ENCODE data around the gene KIRREL3. TPM values are rescaled to one million over a fixed set of nuclear protein-coding genes. Genes with fewer than 3 reads are reported as not detected.

The KIRREL3 gene
- total RNA-seq, 2 experiments from 2014 or later = not detected

DNA sequence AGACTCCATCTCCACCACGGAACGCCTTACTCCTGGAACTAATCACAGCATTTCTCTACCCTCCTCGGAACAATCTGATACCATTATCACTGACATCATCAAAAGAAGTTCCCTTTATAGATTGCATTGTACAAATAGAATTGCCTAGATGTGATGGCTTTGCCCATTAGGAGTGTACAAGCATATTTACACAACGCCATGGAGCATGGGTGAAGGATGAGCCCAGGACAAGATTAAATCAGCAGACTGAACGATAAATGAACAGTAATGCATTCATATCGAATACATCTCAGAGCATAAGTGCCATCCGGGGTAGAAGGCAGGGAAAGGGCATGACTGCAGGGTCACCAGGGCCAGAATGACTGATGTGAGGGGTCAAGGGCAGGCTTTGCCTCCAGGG lies 57.3 kb downstream of the KIRREL3 start:
- Histone ChIP-seq H3K4me1 (ENCODE audit: insufficient read depth, low read length) (no peaks in the 10 kb centered on the region), H3K36me3 (ENCODE audit: insufficient read depth, low read length) (no peaks in the 10 kb centered on the region), H3K9me3 (ENCODE audit: control insufficient read depth in 1 of 2, insufficient read depth in 1 of 2, low read length in 2 of 2) (no peaks in the 10 kb centered on the region), H3K27me3 (ENCODE audit: control insufficient read depth in 1 of 2, insufficient read depth in 2 of 2, low read length in 2 of 2) (no peaks in the 10 kb centered on the region), H3K4me3 (ENCODE audit: low read length) (no peak overlapping the region), H3K27ac (ENCODE audit: low read depth in 1 of 2, low read length in 2 of 2) (no peak overlapping the region)
- H3K27ac Mint-ChIP-seq = no peak overlapping the region
- H3K4me3 Mint-ChIP-seq = no peak overlapping the region
- no peaks in the 10 kb centered on the region for H3K9me3 Mint-ChIP-seq
- no peaks in the 10 kb centered on the region for H3K27me3 Mint-ChIP-seq
- ATAC-seq (ENCODE audit: poor library complexity) (no peak), DNase-seq (no peak)
- no peaks in the 10 kb centered on the region for H3K36me3 Mint-ChIP-seq (ENCODE audit: low read depth)
- intact Hi-C loops (cut with DNase I, micrococcal nuclease) = no loop called here
- TF ChIP-seq, protein P1, sequence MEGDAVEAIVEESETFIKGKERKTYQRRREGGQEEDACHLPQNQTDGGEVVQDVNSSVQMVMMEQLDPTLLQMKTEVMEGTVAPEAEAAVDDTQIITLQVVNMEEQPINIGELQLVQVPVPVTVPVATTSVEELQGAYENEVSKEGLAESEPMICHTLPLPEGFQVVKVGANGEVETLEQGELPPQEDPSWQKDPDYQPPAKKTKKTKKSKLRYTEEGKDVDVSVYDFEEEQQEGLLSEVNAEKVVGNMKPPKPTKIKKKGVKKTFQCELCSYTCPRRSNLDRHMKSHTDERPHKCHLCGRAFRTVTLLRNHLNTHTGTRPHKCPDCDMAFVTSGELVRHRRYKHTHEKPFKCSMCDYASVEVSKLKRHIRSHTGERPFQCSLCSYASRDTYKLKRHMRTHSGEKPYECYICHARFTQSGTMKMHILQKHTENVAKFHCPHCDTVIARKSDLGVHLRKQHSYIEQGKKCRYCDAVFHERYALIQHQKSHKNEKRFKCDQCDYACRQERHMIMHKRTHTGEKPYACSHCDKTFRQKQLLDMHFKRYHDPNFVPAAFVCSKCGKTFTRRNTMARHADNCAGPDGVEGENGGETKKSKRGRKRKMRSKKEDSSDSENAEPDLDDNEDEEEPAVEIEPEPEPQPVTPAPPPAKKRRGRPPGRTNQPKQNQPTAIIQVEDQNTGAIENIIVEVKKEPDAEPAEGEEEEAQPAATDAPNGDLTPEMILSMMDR (IDR thresholded peaks at IDR 0.05) = no peak
- POLR2A ChIA-PET = no interaction called here
- H3K4me1 Mint-ChIP-seq (ENCODE audit: low read depth) = no peaks in the 10 kb centered on the region
- CTCF ChIA-PET = no interaction called here

GRCh38 chr11:126942146-126942545 lies 58.4 kb downstream of the KIRREL3 start:
- CTCF ChIA-PET = no interaction called here
- DNase-seq = no peak
- Mint-ChIP-seq H3K4me3 (no peak overlapping the region), H3K9me3 (no peaks in the 10 kb centered on the region), H3K27ac (no peak overlapping the region), H3K4me1 (ENCODE audit: low read depth) (no peaks in the 10 kb centered on the region), H3K36me3 (ENCODE audit: low read depth) (no peaks in the 10 kb centered on the region), H3K27me3 (no peaks in the 10 kb centered on the region)
- H3K4me1 ChIP-seq (ENCODE audit: insufficient read depth, low read length) = no peaks in the 10 kb centered on the region
- intact Hi-C loops (cut with DNase I, micrococcal nuclease) = no loop called here
- POLR2A ChIA-PET = no interaction called here
- H3K27ac ChIP-seq (ENCODE audit: low read depth in 1 of 2, low read length in 2 of 2) = no peak overlapping the region
- H3K36me3 ChIP-seq (ENCODE audit: insufficient read depth, low read length) = no peaks in the 10 kb centered on the region
- no peak for ATAC-seq (ENCODE audit: poor library complexity)
- no peak overlapping the region for H3K4me3 ChIP-seq (ENCODE audit: low read length)
- TF ChIP-seq, protein P1 (IDR thresholded peaks at IDR 0.05) = no peak
- H3K9me3 ChIP-seq (ENCODE audit: control insufficient read depth in 1 of 2, insufficient read depth in 1 of 2, low read length in 2 of 2) = no peaks in the 10 kb centered on the region
- H3K27me3 ChIP-seq (ENCODE audit: control insufficient read depth in 1 of 2, insufficient read depth in 2 of 2, low read length in 2 of 2) = no peaks in the 10 kb centered on the region

- intact Hi-C loops (cut with DNase I, micrococcal nuclease) = no loop called here
- ChIA-PET POLR2A (no interaction called here), CTCF (no interaction called here)
- no peaks in the 10 kb centered on the region for H3K36me3 ChIP-seq (ENCODE audit: insufficient read depth, low read length)
- TF ChIP-seq, protein P1 (IDR thresholded peaks at IDR 0.05) = no peak
- no peak overlapping the region for H3K4me3 ChIP-seq (ENCODE audit: low read length)
- Mint-ChIP-seq H3K36me3 (ENCODE audit: low read depth) (no peaks in the 10 kb centered on the region), H3K27ac (no peak overlapping the region), H3K27me3 (no peaks in the 10 kb centered on the region), H3K4me1 (ENCODE audit: low read depth) (no peaks in the 10 kb centered on the region), H3K4me3 (no peak overlapping the region), H3K9me3 (no peaks in the 10 kb centered on the region)
- H3K27me3 ChIP-seq (ENCODE audit: control insufficient read depth in 1 of 2, insufficient read depth in 2 of 2, low read length in 2 of 2) = no peaks in the 10 kb centered on the region
- no peaks in the 10 kb centered on the region for H3K9me3 ChIP-seq (ENCODE audit: control insufficient read depth in 1 of 2, insufficient read depth in 1 of 2, low read length in 2 of 2)
- no peak for DNase-seq
- no peak for ATAC-seq (ENCODE audit: poor library complexity)
- no peaks in the 10 kb centered on the region for H3K4me1 ChIP-seq (ENCODE audit: insufficient read depth, low read length)
- no peak overlapping the region for H3K27ac ChIP-seq (ENCODE audit: low read depth in 1 of 2, low read length in 2 of 2)
These were observed 61.0 kb downstream of the KIRREL3 start for GRCh38 chr11:126939552-126939951.

All from CD4-positive, alpha-beta T cell (primary cell).